ENCODE measurements around the gene MAN2C1. TPM values are rescaled to one million over a fixed set of nuclear protein-coding genes. Genes with fewer than 3 reads are reported as not detected.
"Not testable (repeated sequence)": the region's sequence is repeated elsewhere in the genome, so short reads cannot be mapped to it uniquely, and the experiment has no call there.

Gene MAN2C1
- total and polyA plus RNA-seq, 2 experiments from 2014 or later: 53.0 to 110 TPM

DNA sequence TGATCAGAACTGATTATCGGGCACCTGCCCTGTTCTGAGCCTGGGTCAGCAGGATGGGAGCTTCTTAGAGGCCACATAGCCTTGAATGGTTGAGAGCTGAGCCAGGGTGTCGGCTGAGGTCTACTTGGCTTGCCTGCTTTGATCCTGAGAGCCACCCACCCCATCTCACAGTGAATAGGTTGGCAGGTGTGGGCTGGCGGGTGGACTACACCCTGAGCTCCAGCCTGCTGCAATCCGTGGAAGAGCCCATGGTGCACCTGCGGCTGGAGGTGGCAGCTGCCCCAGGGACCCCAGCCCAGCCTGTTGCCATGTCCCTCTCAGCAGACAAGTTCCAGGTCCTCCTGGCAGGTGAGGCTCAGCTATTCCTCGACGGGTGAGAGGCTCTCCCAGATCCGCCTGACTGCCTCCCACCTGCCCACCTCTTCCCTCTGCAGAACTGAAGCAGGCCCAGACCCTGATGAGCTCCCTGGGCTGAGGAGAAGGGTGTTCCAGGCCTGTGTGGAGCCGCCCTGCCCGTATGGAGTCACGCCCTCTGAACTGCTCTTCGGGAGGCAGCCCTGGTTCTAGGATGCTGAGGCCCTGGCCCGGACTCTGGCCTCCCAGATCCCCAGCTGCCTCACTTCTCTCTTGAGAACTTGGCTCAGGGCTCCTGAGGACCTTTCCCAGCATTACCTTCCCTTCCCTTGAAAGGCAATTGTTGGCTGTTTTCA, 28.7 kb downstream of the MAN2C1 start:
- Histone ChIP-seq H3K79me2 (ENCODE audit: insufficient read depth) (peaks cover 15% of the 10 kb centered on the region), H3K4me1 (ENCODE audit: insufficient read depth) (peaks cover 10% of the 10 kb centered on the region; the same call in 1 of the 2 replicates), H3K9me3 (ENCODE audit: low read depth) (no peaks in the 10 kb centered on the region), H3K27me3 (replicated peaks; ENCODE audit: insufficient read depth) (no peaks in the 10 kb centered on the region), H4K20me1 (ENCODE audit: insufficient read depth) (no peaks in the 10 kb centered on the region), H3K4me2 (ENCODE audit: unreplicated experiment) (no peak overlapping the region), H3F3A (ENCODE audit: insufficient read depth) (peaks cover 7% of the 10 kb centered on the region), H3K9ac (no peak overlapping the region), H3K27ac (no peak overlapping the region), H3K9me2 (ENCODE audit: insufficient read depth) (no peaks in the 10 kb centered on the region), H2AFZ (no peak overlapping the region), H3K4me3 (no peak overlapping the region), H3K36me3 (ENCODE audit: low read depth) (no peaks in the 10 kb centered on the region; the same call in 1 of the 2 replicates)
- 95 to 96% methylated on average over 12 to 13 of the region's 13 CpGs for WGBS, 2 experiments (ENCODE audit: low coverage in 1 of 2, low lambda C conversion rate in 2 of 2, missing lambda C conversion rate in 2 of 2)
- TF ChIP-seq EZH2 (IDR thresholded peaks at IDR 0.05; ENCODE audit: insufficient read depth, poor library complexity, severe bottlenecking): no peak
- TF ChIP-seq EZH2phosphoT487 (IDR thresholded peaks at IDR 0.05; ENCODE audit: insufficient read depth, low read depth): no peak
- no peak for DNase-seq
- in situ Hi-C loops (cut with MboI): no loop called here

DNA sequence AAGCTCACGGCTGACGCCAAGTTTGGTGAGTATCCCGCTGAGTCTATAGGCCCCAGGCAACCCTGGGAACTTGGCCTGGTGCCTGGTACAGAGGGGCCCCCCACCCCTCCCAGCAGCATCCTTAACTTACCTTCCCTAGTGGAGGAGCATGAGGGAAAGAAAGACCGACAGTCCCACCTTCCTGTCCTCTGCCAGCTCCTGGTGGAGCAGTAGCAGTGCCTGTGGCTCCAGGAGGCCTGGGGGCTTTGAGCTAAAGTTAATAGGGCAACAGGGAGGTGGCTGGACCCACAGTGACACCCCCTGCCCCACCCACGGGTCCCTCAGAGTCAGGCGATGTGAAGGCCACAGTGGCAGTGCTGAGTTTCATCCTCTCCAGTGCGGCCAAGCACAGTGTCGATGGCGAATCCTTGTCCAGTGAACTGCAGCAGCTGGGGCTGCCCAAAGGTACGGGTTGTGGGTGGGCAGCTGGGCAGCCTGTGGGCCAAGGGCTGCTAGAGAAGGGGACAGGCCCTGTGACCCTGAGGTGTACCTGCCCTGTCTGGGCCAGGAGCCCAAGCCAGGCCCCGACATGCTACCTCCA, 29.7 kb downstream of the MAN2C1 start:
- in situ Hi-C loops (cut with MboI): no loop called here
- no peak overlapping the region for H3K27ac ChIP-seq
- H3K27me3 ChIP-seq (replicated peaks; ENCODE audit: insufficient read depth): no peaks in the 10 kb centered on the region
- H4K20me1 ChIP-seq (ENCODE audit: insufficient read depth): no peaks in the 10 kb centered on the region
- no peak overlapping the region for H3K9ac ChIP-seq
- H3K9me3 ChIP-seq (ENCODE audit: low read depth): no peaks in the 10 kb centered on the region
- H3F3A ChIP-seq (ENCODE audit: insufficient read depth): no peaks in the 10 kb centered on the region
- H3K36me3 ChIP-seq (ENCODE audit: low read depth): no peaks in the 10 kb centered on the region; the same call in 1 of the 2 replicates
- H3K9me2 ChIP-seq (ENCODE audit: insufficient read depth): no peaks in the 10 kb centered on the region
- peaks cover 15% of the 10 kb centered on the region for H3K79me2 ChIP-seq (ENCODE audit: insufficient read depth)
- TF ChIP-seq EZH2phosphoT487 (IDR thresholded peaks at IDR 0.05; ENCODE audit: insufficient read depth, low read depth) (no peak), EZH2 (IDR thresholded peaks at IDR 0.05; ENCODE audit: insufficient read depth, poor library complexity, severe bottlenecking) (no peak)
- no peak overlapping the region for H3K4me2 ChIP-seq (ENCODE audit: unreplicated experiment)
- H3K4me3 ChIP-seq: no peak overlapping the region
- WGBS, 2 experiments (ENCODE audit: low coverage in 1 of 2, low lambda C conversion rate in 2 of 2, missing lambda C conversion rate in 2 of 2): 75 to 81% methylated on average over 9 to 11 of the region's 11 CpGs
- no peak overlapping the region for H2AFZ ChIP-seq
- peaks cover 10% of the 10 kb centered on the region; the same call in 1 of the 2 replicates for H3K4me1 ChIP-seq (ENCODE audit: insufficient read depth)
- no peak for DNase-seq

DNA sequence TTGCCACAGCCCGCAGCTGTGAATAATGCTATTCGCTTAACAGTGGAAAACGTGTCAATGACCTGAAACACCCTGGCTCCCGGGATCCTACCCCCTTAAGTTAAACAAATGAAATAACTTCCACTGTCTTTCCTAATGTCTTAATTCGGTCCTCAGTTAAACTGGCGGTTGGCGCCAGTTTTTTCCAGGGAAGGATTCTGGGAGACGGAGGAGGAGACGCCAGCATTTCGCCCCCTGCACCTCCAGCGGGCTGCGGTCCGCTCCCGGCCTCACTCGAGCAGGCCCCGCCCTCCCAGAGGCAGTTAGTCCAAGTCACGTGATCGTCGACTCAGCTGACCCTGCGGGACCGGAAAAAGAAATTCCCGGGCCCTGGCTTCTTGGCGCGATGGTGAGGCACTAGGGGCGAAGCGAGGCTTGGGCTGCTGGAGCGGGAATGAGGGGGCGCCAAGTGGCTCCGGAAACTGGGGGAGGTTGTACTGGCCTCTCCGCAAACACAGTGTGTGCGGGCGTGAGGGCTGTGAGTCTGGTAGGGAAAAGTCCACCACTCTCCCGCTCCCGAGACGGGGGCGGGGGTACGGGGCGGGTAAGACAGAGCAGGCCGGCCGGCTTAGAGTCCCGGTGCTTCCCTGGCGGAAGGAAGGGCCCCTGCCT, 32.6 kb downstream of the MAN2C1 start, which contains the start of gene COMMD4:
Gene COMMD4 (plus strand): TSS at position 359 of the 651 bp plus-strand sequence. CDS start 27 bp downstream, at position 386.
- no peaks in the 10 kb centered on the region for H3F3A ChIP-seq (ENCODE audit: insufficient read depth)
- no peaks in the 10 kb centered on the region for H3K9me3 ChIP-seq (ENCODE audit: low read depth)
- no peaks in the 10 kb centered on the region for H3K27me3 ChIP-seq (replicated peaks; ENCODE audit: insufficient read depth)
- DNase-seq: peak; percentile 97
- in situ Hi-C loops (cut with MboI): no loop called here
- no peaks in the 10 kb centered on the region; the same call in 1 of the 2 replicates for H3K36me3 ChIP-seq (ENCODE audit: low read depth)
- H4K20me1 ChIP-seq (ENCODE audit: insufficient read depth): no peaks in the 10 kb centered on the region
- peak within 1 kb of the TSS; percentile 90 for H3K4me2 ChIP-seq (ENCODE audit: unreplicated experiment)
- peak within 1 kb of the TSS; percentile 95 for H2AFZ ChIP-seq
- H3K79me2 ChIP-seq (ENCODE audit: insufficient read depth): peaks cover 15% of the 10 kb centered on the region
- WGBS, 2 experiments (ENCODE audit: low coverage in 1 of 2, low lambda C conversion rate in 2 of 2, missing lambda C conversion rate in 2 of 2): 1 to 2% methylated on average over 16 to 42 of the region's 42 CpGs
- H3K4me3 ChIP-seq: peak within 1 kb of the TSS; percentile 90
- H3K9me2 ChIP-seq (ENCODE audit: insufficient read depth): no peaks in the 10 kb centered on the region
- peaks cover 10% of the 10 kb centered on the region; the same call in 1 of the 2 replicates for H3K4me1 ChIP-seq (ENCODE audit: insufficient read depth)
- TF ChIP-seq EZH2phosphoT487 (IDR thresholded peaks at IDR 0.05; ENCODE audit: insufficient read depth, low read depth) (no peak), EZH2 (IDR thresholded peaks at IDR 0.05; ENCODE audit: insufficient read depth, poor library complexity, severe bottlenecking) (no peak)
- peak within 1 kb of the TSS; percentile 91 for H3K9ac ChIP-seq
- no peak within 1 kb of the TSS for H3K27ac ChIP-seq

GRCh38 chr15:75335313-75335704, 33.1 kb downstream of the MAN2C1 start:
- Histone ChIP-seq H3K4me2 (ENCODE audit: unreplicated experiment) (peak overlapping the region; percentile 90), H2AFZ (peak overlapping the region; percentile 95), H3K79me2 (ENCODE audit: insufficient read depth) (peaks cover 15% of the 10 kb centered on the region), H4K20me1 (ENCODE audit: insufficient read depth) (no peaks in the 10 kb centered on the region), H3F3A (ENCODE audit: insufficient read depth) (no peaks in the 10 kb centered on the region), H3K36me3 (ENCODE audit: low read depth) (no peaks in the 10 kb centered on the region; the same call in 1 of the 2 replicates), H3K9me2 (ENCODE audit: insufficient read depth) (no peaks in the 10 kb centered on the region), H3K4me3 (peak overlapping the region; percentile 90), H3K27me3 (replicated peaks; ENCODE audit: insufficient read depth) (no peaks in the 10 kb centered on the region), H3K4me1 (ENCODE audit: insufficient read depth) (peaks cover 10% of the 10 kb centered on the region; the same call in 1 of the 2 replicates), H3K9ac (peak overlapping the region; percentile 91), H3K9me3 (ENCODE audit: low read depth) (no peaks in the 10 kb centered on the region), H3K27ac (no peak overlapping the region)
- TF ChIP-seq EZH2 (IDR thresholded peaks at IDR 0.05; ENCODE audit: insufficient read depth, poor library complexity, severe bottlenecking): no peak
- TF ChIP-seq EZH2phosphoT487 (IDR thresholded peaks at IDR 0.05; ENCODE audit: insufficient read depth, low read depth): no peak
- in situ Hi-C loops (cut with MboI): no loop called here
- 49 to 50% methylated on average over 3 of the region's 3 CpGs for WGBS, 2 experiments (ENCODE audit: low coverage in 1 of 2, low lambda C conversion rate in 2 of 2, missing lambda C conversion rate in 2 of 2)
- DNase-seq: no peak

DNA sequence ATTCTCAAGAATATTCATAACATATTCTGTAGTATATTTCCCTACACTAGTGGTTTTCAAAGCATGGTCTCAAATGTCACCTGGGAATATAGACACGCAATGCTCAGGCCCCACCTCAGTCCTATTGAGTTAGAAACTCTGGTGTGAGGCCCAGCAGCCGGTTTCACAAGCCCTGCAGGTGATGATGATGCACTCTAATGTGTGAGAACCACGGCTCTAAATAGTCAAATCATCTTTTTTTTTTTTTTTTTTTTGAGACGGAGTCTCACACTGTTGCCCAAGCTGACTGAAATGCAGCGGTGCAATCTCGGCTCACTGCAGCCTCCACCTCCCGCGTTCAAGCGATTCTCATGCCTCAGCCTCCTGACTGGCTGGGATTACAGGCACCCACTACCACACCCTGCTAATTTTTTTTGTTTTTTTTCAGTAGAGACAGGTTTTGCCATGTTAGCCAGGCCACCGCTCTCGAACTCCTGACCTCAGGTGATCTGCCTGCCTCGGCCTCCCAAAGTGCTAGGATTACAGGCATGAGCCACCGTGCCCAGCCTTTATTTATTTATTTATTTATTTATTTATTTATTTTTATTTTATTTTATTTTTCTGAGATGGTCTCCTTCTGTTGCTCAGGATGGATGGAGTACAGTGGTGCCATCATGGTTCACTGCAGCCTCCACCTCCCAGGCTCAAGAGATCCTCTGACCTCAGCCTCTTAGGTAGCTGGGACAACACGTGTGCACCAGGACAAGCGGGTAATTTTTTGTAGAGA, 34.6 kb downstream of the MAN2C1 start:
- H3K4me2 ChIP-seq (ENCODE audit: unreplicated experiment); H3K4me3 ChIP-seq; H3K27ac ChIP-seq; H4K20me1 ChIP-seq (ENCODE audit: insufficient read depth); H3F3A ChIP-seq (ENCODE audit: insufficient read depth); H3K36me3 ChIP-seq (ENCODE audit: low read depth); H3K9me3 ChIP-seq (ENCODE audit: low read depth); H3K27me3 ChIP-seq (replicated peaks; ENCODE audit: insufficient read depth); DNase-seq; in situ Hi-C loops (cut with MboI); H3K9me2 ChIP-seq (ENCODE audit: insufficient read depth); H2AFZ ChIP-seq; H3K9ac ChIP-seq: not testable (repeated sequence)
- H3K79me2 ChIP-seq (ENCODE audit: insufficient read depth): peaks cover 15% of the 10 kb centered on the region
- peaks cover 10% of the 10 kb centered on the region; the same call in 1 of the 2 replicates for H3K4me1 ChIP-seq (ENCODE audit: insufficient read depth)
- 76 to 79% methylated on average over 15 of the region's 15 CpGs for WGBS, 2 experiments (ENCODE audit: low coverage in 1 of 2, low lambda C conversion rate in 2 of 2, missing lambda C conversion rate in 2 of 2)

- 52 to 59% methylated on average over 7 of the region's 7 CpGs for WGBS, 2 experiments (ENCODE audit: low coverage in 1 of 2, low lambda C conversion rate in 2 of 2, missing lambda C conversion rate in 2 of 2)
- Histone ChIP-seq H3K4me1 (ENCODE audit: insufficient read depth) (peaks cover 10% of the 10 kb centered on the region; the same call in 1 of the 2 replicates), H3K79me2 (ENCODE audit: insufficient read depth) (peaks cover 13% of the 10 kb centered on the region)
- H2AFZ ChIP-seq; H3K4me2 ChIP-seq (ENCODE audit: unreplicated experiment); H3F3A ChIP-seq (ENCODE audit: insufficient read depth); H3K9me3 ChIP-seq (ENCODE audit: low read depth); H3K9ac ChIP-seq; H4K20me1 ChIP-seq (ENCODE audit: insufficient read depth); H3K4me3 ChIP-seq; H3K27me3 ChIP-seq (replicated peaks; ENCODE audit: insufficient read depth); in situ Hi-C loops (cut with MboI); H3K9me2 ChIP-seq (ENCODE audit: insufficient read depth); H3K27ac ChIP-seq; H3K36me3 ChIP-seq (ENCODE audit: low read depth); DNase-seq: not testable (repeated sequence)
These were observed 36.3 kb downstream of the MAN2C1 start for GRCh38 chr15:75332093-75332492.

All from GM23248 (cell line).